HepG2 (cell line): ENCODE results near the gene CA12. TPM values are rescaled to one million over a fixed set of nuclear protein-coding genes. Genes with fewer than 3 reads are reported as not detected.

Source experiments
- AGO2 ChIP-seq: fragments of 200-400 bp; formaldehyde crosslinking; optimal IDR thresholded peaks from 2 replicates; pipeline ENCODE3; 2017; ENCODE audit warnings: mild to moderate bottlenecking, low read depth, low read length, moderate library complexity
- EZH2 ChIP-seq: conservative IDR thresholded peaks from 2 replicates; pipeline ENCODE4 v1.6.1; 2012; ENCODE audit warnings: mild to moderate bottlenecking, low read depth, low read length, moderate library complexity
- FIP1L1 ChIP-seq: fragments of 200-400 bp; formaldehyde crosslinking; IDR thresholded peaks from 2 replicates; pipeline ENCODE4 v1.6.1; 2018; ENCODE audit warnings: low read depth, mild to moderate bottlenecking, low read length, moderate library complexity, borderline replicate concordance; ENCODE audit not compliant: insufficient read depth
- FOXA1 ChIP-seq, 2 experiments: fragments of 450-650 bp in 1 of 2; sonication (generic) in 1 of 2; formaldehyde crosslinking in 1 of 2; IDR thresholded peaks; 2 replicates each; pipeline versions ENCODE4 v1.4.0 to v1.6.1; 2016 to 2020; ENCODE audit warnings: missing genetic modification reagents in 1 of 2
- FOXJ3 ChIP-seq: sonication (generic); formaldehyde crosslinking; IDR thresholded peaks from 2 replicates; pipeline ENCODE4 v1.4.0; 2020; ENCODE audit warnings: missing genetic modification reagents, mild to moderate bottlenecking, borderline replicate concordance
- FOXK2 ChIP-seq: fragments of 450-650 bp; IDR thresholded peaks from 2 replicates; pipeline ENCODE4 v1.6.1; 2016
- HDAC6 ChIP-seq: fragments of 200-600 bp; sonication (generic); IDR thresholded peaks from 2 replicates; pipeline ENCODE4 v1.7.0; 2017; ENCODE audit warnings: mild to moderate bottlenecking, antibody characterized with exemption, low read length, low read depth
- HNRNPH1 ChIP-seq: fragments of 200-400 bp; formaldehyde crosslinking; optimal IDR thresholded peaks from 2 replicates; pipeline ENCODE3; 2017; ENCODE audit warnings: mild to moderate bottlenecking, low read depth, low read length
- HNRNPL ChIP-seq: fragments of 200-400 bp; formaldehyde crosslinking; IDR thresholded peaks from 2 replicates; pipeline ENCODE4 v1.6.1; 2017; ENCODE audit warnings: mild to moderate bottlenecking, low read depth, low read length
- HNRNPLL ChIP-seq: fragments of 200-400 bp; formaldehyde crosslinking; IDR thresholded peaks from 2 replicates; pipeline ENCODE4 v1.6.1; 2017; ENCODE audit warnings: mild to moderate bottlenecking, low read depth, low read length; ENCODE audit not compliant: poor library complexity, severe bottlenecking
- MIXL1 ChIP-seq: IDR thresholded peaks from 2 replicates; pipeline ENCODE4 v1.6.1; 2016
- POLR2AphosphoS5 ChIP-seq: IDR thresholded peaks from 2 replicates; pipeline ENCODE4 v1.6.1; 2012; ENCODE audit warnings: low read depth, low read length
- SMAD1 ChIP-seq: sonication (generic); formaldehyde crosslinking; IDR thresholded peaks from 2 replicates; pipeline ENCODE4 v1.4.0; 2020; ENCODE audit warnings: missing genetic modification reagents, low read depth, mild to moderate bottlenecking, borderline replicate concordance
- ZBTB20 ChIP-seq: sonication (generic); formaldehyde crosslinking; IDR thresholded peaks from 2 replicates; pipeline ENCODE4 v1.8.1; 2023; ENCODE audit warnings: missing genetic modification reagents, low read depth, mild to moderate bottlenecking, borderline replicate concordance
- ZNF12 ChIP-seq: sonication (generic); formaldehyde crosslinking; IDR thresholded peaks from 2 replicates; pipeline ENCODE4 v1.5.0; 2020; ENCODE audit warnings: missing genetic modification reagents
- ZNF160 ChIP-seq: sonication (generic); formaldehyde crosslinking; IDR thresholded peaks from 2 replicates; pipeline ENCODE4 v1.8.0; 2022; ENCODE audit warnings: mild to moderate bottlenecking, inconsistent platforms, missing genetic modification reagents
- ZNF75D ChIP-seq: sonication (generic); formaldehyde crosslinking; IDR thresholded peaks from 2 replicates; pipeline ENCODE4 v1.8.1; 2023; ENCODE audit warnings: missing genetic modification reagents, mild to moderate bottlenecking, borderline replicate concordance
- polyA plus RNA-seq, 8 experiments: library from polyadenylated mRNA; depleted of rRNA in 3 of 8; stranded (reverse) in 7 of 8; unstranded in 1 of 8; fragments of >200 nt; fragmentation: Illumina TruSeq in 4 of 8; extraction: Trizol in 4 of 8; gene quantifications; 2 replicates each; pipeline versions ENCODE4 v1.2.1 to v1.2.3, GENCODE V29; 2011 to 2016; ENCODE audit warnings: low read depth in 4 of 8, missing spikeins in 1 of 8, mixed read lengths in 1 of 8; ENCODE audit not compliant: insufficient read depth in 1 of 8
- total RNA-seq, 5 experiments: library from RNA; depleted of rRNA; stranded (reverse); fragments of >200 nt; fragmentation: Illumina TruSeq; extraction: Trizol; gene quantifications; 2 replicates each; pipeline ENCODE4 v1.2.3, GENCODE V29; 2016; ENCODE audit warnings: low read depth in 1 of 5
- TF ChIP-seq, protein P1 (sequence below): sonication (generic); formaldehyde crosslinking; IDR thresholded peaks from 2 replicates; pipeline ENCODE4 v1.4.0; 2020; ENCODE audit warnings: missing genetic modification reagents
- TF ChIP-seq, protein P2 (sequence below): sonication (generic); formaldehyde crosslinking; IDR thresholded peaks from 2 replicates; pipeline ENCODE4 v1.4.0; 2020; ENCODE audit warnings: low read depth, mild to moderate bottlenecking, missing genetic modification reagents
- TF ChIP-seq, protein P3 (sequence below): sonication (generic); formaldehyde crosslinking; IDR thresholded peaks from 2 replicates; pipeline ENCODE4 v1.4.0; 2020; ENCODE audit warnings: missing genetic modification reagents

The CA12 gene
- total and polyA plus RNA-seq, 2 of the 13 experiments (the other 11 are each of a cell fraction or from before 2014, with no cell fraction given) = 0.07 to 0.20 TPM

DNA sequence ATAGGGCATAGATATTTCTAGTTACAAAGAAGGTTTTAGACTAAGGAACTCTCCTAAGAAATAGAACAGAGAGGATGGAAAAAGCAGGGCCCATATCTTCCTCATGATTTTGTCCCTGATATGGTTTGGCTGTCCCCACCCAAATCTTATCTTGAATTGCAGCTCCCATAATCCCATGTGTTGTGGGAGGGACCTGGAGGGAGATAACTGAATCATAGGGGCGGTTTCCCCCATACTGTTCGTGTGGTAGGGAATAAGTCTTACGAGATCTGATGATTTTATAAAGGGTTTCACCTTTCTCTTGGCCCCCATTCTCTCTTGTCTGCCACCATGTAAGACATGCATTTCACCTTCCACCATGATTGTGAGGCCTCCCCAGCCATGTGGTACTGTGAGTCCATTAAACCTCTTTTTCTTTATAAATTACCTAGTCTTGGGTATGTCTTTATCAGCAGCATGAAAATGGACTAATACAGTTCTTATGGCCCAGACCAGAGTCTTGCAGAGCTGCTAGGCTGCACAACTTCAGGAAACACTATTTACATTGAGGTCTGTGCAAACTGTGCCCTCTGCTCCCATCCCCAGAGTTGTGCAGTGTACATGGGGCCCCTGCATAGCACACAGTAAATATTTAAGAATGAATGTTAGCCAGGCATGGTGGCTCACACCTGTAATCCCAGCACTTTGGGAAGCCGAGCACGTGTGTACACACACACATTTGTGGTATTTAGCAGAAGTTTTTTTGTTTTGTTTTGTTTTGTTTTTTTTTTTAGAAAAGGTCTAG is 20.3 kb upstream of the CA12 start (continued):
- TF ChIP-seq EZH2 (no peak), FOXA1 (IDR thresholded peaks at IDR 0.05) (no peak), FOXA1 (CRISPR knock-in tag; IDR thresholded peaks at IDR 0.05) (peak; percentile 69; the same call in 1 of the 2 replicates), MIXL1 (CRISPR knock-in tag) (no peak), ZNF160 (CRISPR knock-in tag) (no peak), AGO2 (no peak), SMAD1 (no peak), HNRNPH1 (no peak), FOXJ3 (CRISPR knock-in tag) (peak; percentile 21; the same call in 1 of the 2 replicates), ZBTB20 (CRISPR knock-in tag) (peak; percentile 51; the same call in 1 of the 2 replicates), ZNF12 (CRISPR knock-in tag) (no peak), ZNF75D (CRISPR knock-in tag) (no peak), HDAC6 (no peak), HNRNPLL (no peak), FOXK2 (no peak), HNRNPL (no peak), POLR2AphosphoS5 (no peak), FIP1L1 (no peak)
- TF ChIP-seq, protein P1, sequence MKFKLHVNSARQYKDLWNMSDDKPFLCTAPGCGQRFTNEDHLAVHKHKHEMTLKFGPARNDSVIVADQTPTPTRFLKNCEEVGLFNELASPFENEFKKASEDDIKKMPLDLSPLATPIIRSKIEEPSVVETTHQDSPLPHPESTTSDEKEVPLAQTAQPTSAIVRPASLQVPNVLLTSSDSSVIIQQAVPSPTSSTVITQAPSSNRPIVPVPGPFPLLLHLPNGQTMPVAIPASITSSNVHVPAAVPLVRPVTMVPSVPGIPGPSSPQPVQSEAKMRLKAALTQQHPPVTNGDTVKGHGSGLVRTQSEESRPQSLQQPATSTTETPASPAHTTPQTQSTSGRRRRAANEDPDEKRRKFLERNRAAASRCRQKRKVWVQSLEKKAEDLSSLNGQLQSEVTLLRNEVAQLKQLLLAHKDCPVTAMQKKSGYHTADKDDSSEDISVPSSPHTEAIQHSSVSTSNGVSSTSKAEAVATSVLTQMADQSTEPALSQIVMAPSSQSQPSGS (CRISPR knock-in tag) = no peak
- TF ChIP-seq, protein P2, sequence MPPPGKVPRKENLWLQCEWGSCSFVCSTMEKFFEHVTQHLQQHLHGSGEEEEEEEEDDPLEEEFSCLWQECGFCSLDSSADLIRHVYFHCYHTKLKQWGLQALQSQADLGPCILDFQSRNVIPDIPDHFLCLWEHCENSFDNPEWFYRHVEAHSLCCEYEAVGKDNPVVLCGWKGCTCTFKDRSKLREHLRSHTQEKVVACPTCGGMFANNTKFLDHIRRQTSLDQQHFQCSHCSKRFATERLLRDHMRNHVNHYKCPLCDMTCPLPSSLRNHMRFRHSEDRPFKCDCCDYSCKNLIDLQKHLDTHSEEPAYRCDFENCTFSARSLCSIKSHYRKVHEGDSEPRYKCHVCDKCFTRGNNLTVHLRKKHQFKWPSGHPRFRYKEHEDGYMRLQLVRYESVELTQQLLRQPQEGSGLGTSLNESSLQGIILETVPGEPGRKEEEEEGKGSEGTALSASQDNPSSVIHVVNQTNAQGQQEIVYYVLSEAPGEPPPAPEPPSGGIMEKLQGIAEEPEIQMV = no peak
- TF ChIP-seq, protein P3, sequence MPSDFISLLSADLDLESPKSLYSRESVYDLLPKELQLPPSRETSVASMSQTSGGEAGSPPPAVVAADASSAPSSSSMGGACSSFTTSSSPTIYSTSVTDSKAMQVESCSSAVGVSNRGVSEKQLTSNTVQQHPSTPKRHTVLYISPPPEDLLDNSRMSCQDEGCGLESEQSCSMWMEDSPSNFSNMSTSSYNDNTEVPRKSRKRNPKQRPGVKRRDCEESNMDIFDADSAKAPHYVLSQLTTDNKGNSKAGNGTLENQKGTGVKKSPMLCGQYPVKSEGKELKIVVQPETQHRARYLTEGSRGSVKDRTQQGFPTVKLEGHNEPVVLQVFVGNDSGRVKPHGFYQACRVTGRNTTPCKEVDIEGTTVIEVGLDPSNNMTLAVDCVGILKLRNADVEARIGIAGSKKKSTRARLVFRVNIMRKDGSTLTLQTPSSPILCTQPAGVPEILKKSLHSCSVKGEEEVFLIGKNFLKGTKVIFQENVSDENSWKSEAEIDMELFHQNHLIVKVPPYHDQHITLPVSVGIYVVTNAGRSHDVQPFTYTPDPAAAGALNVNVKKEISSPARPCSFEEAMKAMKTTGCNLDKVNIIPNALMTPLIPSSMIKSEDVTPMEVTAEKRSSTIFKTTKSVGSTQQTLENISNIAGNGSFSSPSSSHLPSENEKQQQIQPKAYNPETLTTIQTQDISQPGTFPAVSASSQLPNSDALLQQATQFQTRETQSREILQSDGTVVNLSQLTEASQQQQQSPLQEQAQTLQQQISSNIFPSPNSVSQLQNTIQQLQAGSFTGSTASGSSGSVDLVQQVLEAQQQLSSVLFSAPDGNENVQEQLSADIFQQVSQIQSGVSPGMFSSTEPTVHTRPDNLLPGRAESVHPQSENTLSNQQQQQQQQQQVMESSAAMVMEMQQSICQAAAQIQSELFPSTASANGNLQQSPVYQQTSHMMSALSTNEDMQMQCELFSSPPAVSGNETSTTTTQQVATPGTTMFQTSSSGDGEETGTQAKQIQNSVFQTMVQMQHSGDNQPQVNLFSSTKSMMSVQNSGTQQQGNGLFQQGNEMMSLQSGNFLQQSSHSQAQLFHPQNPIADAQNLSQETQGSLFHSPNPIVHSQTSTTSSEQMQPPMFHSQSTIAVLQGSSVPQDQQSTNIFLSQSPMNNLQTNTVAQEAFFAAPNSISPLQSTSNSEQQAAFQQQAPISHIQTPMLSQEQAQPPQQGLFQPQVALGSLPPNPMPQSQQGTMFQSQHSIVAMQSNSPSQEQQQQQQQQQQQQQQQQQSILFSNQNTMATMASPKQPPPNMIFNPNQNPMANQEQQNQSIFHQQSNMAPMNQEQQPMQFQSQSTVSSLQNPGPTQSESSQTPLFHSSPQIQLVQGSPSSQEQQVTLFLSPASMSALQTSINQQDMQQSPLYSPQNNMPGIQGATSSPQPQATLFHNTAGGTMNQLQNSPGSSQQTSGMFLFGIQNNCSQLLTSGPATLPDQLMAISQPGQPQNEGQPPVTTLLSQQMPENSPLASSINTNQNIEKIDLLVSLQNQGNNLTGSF (CRISPR knock-in tag) = no peak
